GM12878 (cell line): ENCODE data around the gene CTH. TPM values are rescaled to one million over a fixed set of nuclear protein-coding genes. Genes with fewer than 3 reads are reported as not detected.

ENCODE experiments used
- ATAC-seq: fragments of 200-7000 bp; cut with Tn5 transposase; 3 replicates; pipeline ENCODE4 v1.9.1; 2020; ENCODE audit warnings: mild to moderate bottlenecking, moderate library complexity
- BruUV-seq: library from RNA; stranded (reverse); fragments of 400-500 nt; replicated peaks from 2 replicates; lab custom pipeline; 2021; lab: Mats Ljungman, UMichigan
- CTCF ChIA-PET: fragments of 300-600 bp; sonication (Branson Sonifier 250); formaldehyde crosslinking; extraction: SDS; loops from one replicate; lab custom pipeline; 2021; ENCODE audit warnings: inconsistent platforms; lab: Yijun Ruan, JAX
- POLR2A ChIA-PET: fragments of 350-600 bp; formaldehyde crosslinking; extraction: SDS; loops from one replicate; lab custom pipeline; 2021; ENCODE audit warnings: inconsistent platforms; lab: Charles Lee
- RAD21 ChIA-PET: fragments of 300-600 bp; sonication (Branson Sonifier 250); formaldehyde crosslinking; loops from one replicate; lab custom pipeline; 2023; ENCODE audit warnings: antibody characterized with exemption; ENCODE audit not compliant: unreplicated experiment; lab: Charles Lee
- SMC1A ChIA-PET: fragments of 300-600 bp; sonication (Branson Sonifier 250); formaldehyde crosslinking; loops from one replicate; lab custom pipeline; 2023; ENCODE audit not compliant: unreplicated experiment, uncharacterized antibody; lab: Charles Lee
- DNase-seq: peaks from one replicate; pipeline ENCODE4 v3.0.0-alpha.2; 2011; ENCODE audit warnings: low read depth, low spot score
- FAIRE-seq: peaks from 3 replicates; lab custom pipeline; 2011; peaks lifted over from hg19 to GRCh38; lab: Jason Lieb, UNC
- H2AFZ ChIP-seq: 2 replicates; pipeline ENCODE4 v1.6.0; 2011; ENCODE audit warnings: low read depth, low read length, control low read depth; ENCODE audit not compliant: control insufficient read depth
- H3K27ac ChIP-seq: 2 replicates; pipeline ENCODE4 v1.5.1; 2011; ENCODE audit warnings: control low read depth; ENCODE audit not compliant: control insufficient read depth, insufficient read depth
- H3K27me3 ChIP-seq, 2 experiments: replicated peaks in 1 of 2; 2 replicates each; pipeline versions ENCODE4 v1.6.0 to v1.6.1; 2011; ENCODE audit warnings: low read length in 1 of 2; ENCODE audit not compliant: control insufficient read depth in 2 of 2, insufficient read depth in 2 of 2
- H3K36me3 ChIP-seq, 2 experiments: 2 replicates each; pipeline ENCODE4 v1.5.1; 2011; ENCODE audit warnings: low read length in 1 of 2; ENCODE audit not compliant: control insufficient read depth in 2 of 2, insufficient read depth in 2 of 2
- H3K4me1 ChIP-seq: 2 replicates; pipeline ENCODE4 v1.6.1; 2011; ENCODE audit warnings: mild to moderate bottlenecking, low read length, moderate library complexity, mixed read lengths; ENCODE audit not compliant: control insufficient read depth, insufficient read depth
- H3K4me2 ChIP-seq: 2 replicates; pipeline ENCODE4 v1.6.0; 2011; ENCODE audit warnings: control low read depth; ENCODE audit not compliant: control insufficient read depth, insufficient read depth
- H3K4me3 ChIP-seq: fragments of 200-600 bp; sonication (generic); 2 replicates; pipeline ENCODE4 v1.5.1; 2016
- H3K79me2 ChIP-seq: 2 replicates; pipeline ENCODE4 v1.6.0; 2011; ENCODE audit warnings: low read length; ENCODE audit not compliant: control insufficient read depth, insufficient read depth
- H3K9ac ChIP-seq: 2 replicates; pipeline ENCODE4 v1.8.0; 2011; ENCODE audit warnings: low read length, control low read depth, mixed read lengths; ENCODE audit not compliant: control insufficient read depth, insufficient read depth
- H3K9me3 ChIP-seq: replicated peaks from 3 replicates; pipeline ENCODE4 v1.5.1; 2011; ENCODE audit warnings: mild to moderate bottlenecking, low read length; ENCODE audit not compliant: control insufficient read depth, insufficient read depth
- H4K20me1 ChIP-seq: 2 replicates; pipeline ENCODE4 v1.6.0; 2011; ENCODE audit not compliant: control insufficient read depth, insufficient read depth
- ATF3 ChIP-seq: IDR thresholded peaks from 2 replicates; pipeline ENCODE4 v1.6.1; 2011; ENCODE audit warnings: low read depth, mild to moderate bottlenecking, low read length, moderate library complexity, borderline replicate concordance; ENCODE audit errors: extremely low read depth
- FOXK2 ChIP-seq: fragments of 450-650 bp; IDR thresholded peaks from 2 replicates; pipeline ENCODE4 v1.6.1; 2017; ENCODE audit warnings: mild to moderate bottlenecking, moderate library complexity
- FOXM1 ChIP-seq: IDR thresholded peaks from 2 replicates; pipeline ENCODE4 v1.6.1; 2012; ENCODE audit warnings: low read depth, mild to moderate bottlenecking, inconsistent platforms, low read length, moderate library complexity
- HDAC2 ChIP-seq: fragments of 200-600 bp; sonication (generic); IDR thresholded peaks from 2 replicates; pipeline ENCODE4 v1.6.1; 2017
- HDGF ChIP-seq: fragments of 450-650 bp; IDR thresholded peaks from 2 replicates; pipeline ENCODE4 v1.6.1; 2016; ENCODE audit warnings: antibody characterized with exemption
- HSF1 ChIP-seq: fragments of 150-350 bp; IDR thresholded peaks from 2 replicates; pipeline ENCODE4 v1.6.1; 2014; ENCODE audit warnings: mild to moderate bottlenecking, low read depth, low read length
- IKZF1 ChIP-seq: fragments of 450-650 bp; conservative IDR thresholded peaks from 2 replicates; pipeline ENCODE4 v1.6.1; 2017; ENCODE audit warnings: antibody characterized with exemption, mild to moderate bottlenecking
- LARP7 ChIP-seq: fragments of 450-650 bp; IDR thresholded peaks from 2 replicates; pipeline ENCODE4 v1.6.1; 2017; ENCODE audit warnings: mild to moderate bottlenecking
- MEF2A ChIP-seq: IDR thresholded peaks from 2 replicates; pipeline ENCODE4 v1.6.1; 2011; ENCODE audit warnings: low read depth, mild to moderate bottlenecking, low read length, moderate library complexity; ENCODE audit not compliant: insufficient read depth
- MEF2B ChIP-seq: fragments of 450-650 bp; IDR thresholded peaks from 2 replicates; pipeline ENCODE4 v1.6.1; 2018; ENCODE audit warnings: mild to moderate bottlenecking, moderate library complexity; ENCODE audit not compliant: partially characterized antibody, poor library complexity, severe bottlenecking
- MTA3 ChIP-seq: IDR thresholded peaks from 2 replicates; pipeline ENCODE4 v1.6.1; 2012; ENCODE audit warnings: low read length, inconsistent platforms, borderline replicate concordance
- NFIC ChIP-seq: IDR thresholded peaks from 2 replicates; pipeline ENCODE4 v1.6.1; 2012; ENCODE audit warnings: low read depth, mild to moderate bottlenecking, inconsistent platforms, low read length, moderate library complexity
- NRF1 ChIP-seq: conservative IDR thresholded peaks from 2 replicates; pipeline ENCODE4 v1.6.1; 2011; ENCODE audit warnings: mild to moderate bottlenecking, low read depth, low read length, improper control_type of control experiment
- POLR2AphosphoS2 ChIP-seq: IDR thresholded peaks from 2 replicates; pipeline ENCODE4 v1.6.1; 2011; ENCODE audit warnings: low read depth, mild to moderate bottlenecking, low read length, improper control_type of control experiment, moderate library complexity
- POU2F2 ChIP-seq: IDR thresholded peaks from 3 replicates; pipeline ENCODE4 v1.6.1; 2011; ENCODE audit warnings: low read depth, mild to moderate bottlenecking, low read length, borderline replicate concordance
- RBBP5 ChIP-seq: fragments of 200-600 bp; sonication (generic); conservative IDR thresholded peaks from 2 replicates; pipeline ENCODE4 v1.6.1; 2016
- RELA ChIP-seq: fragments of 450-650 bp; IDR thresholded peaks from 2 replicates; pipeline ENCODE4 v1.8.0; 2014; ENCODE audit warnings: borderline replicate concordance; ENCODE audit not compliant: partially characterized antibody
- SREBF1 ChIP-seq: IDR thresholded peaks from 2 replicates; pipeline ENCODE4 v1.6.1; 2012; ENCODE audit warnings: mild to moderate bottlenecking, low read length
- ZNF592 ChIP-seq: fragments of 450-650 bp; IDR thresholded peaks from 2 replicates; pipeline ENCODE4 v1.6.1; 2017; ENCODE audit warnings: mild to moderate bottlenecking, moderate library complexity
- WGBS: methylation state at CpG from one replicate; pipeline ENCODE4 v1.1.6; 2016; ENCODE audit warnings: low lambda C conversion rate; ENCODE audit not compliant: insufficient replicate concordance, insufficient coverage; ENCODE audit errors: missing lambda C conversion rate; 5-methylcytosine and 5-hydroxymethylcytosine counted together
- in situ Hi-C: fragments of 300-500 bp; cut with MboI; formaldehyde crosslinking; loops from 9 replicates; pipeline ENCODE4 v1.14.3; 2018; ENCODE audit warnings: mixed read lengths
- intact Hi-C: fragments of 100-400 bp; cut with micrococcal nuclease; formaldehyde crosslinking; loops from one replicate; pipeline ENCODE4 v1.14.2; 2022; ENCODE audit not compliant: unreplicated experiment
- polyA plus RNA-seq, 11 experiments: library from polyadenylated mRNA; depleted of rRNA in 4 of 11; unstranded in 6 of 11; stranded (reverse) in 5 of 11; fragments of >200 nt; fragmentation: Nextera tagmentation in 4 of 11; fragmentation: Illumina TruSeq in 1 of 11; extraction: Ambion mirVana in 4 of 11; extraction: Trizol in 1 of 11; gene quantifications; 1 replicate in 1 of 11; 2 replicates in 10 of 11; pipeline versions ENCODE4 v1.2.1 to v1.2.3, GENCODE V29; 2011 to 2016; ENCODE audit warnings: inconsistent platforms in 2 of 11, missing spikeins in 2 of 11, low read depth in 1 of 11
- total RNA-seq, 4 experiments: library from RNA; depleted of rRNA in 3 of 4; stranded (reverse); fragments of >200 nt in 3 of 4; fragmentation: Illumina TruSeq in 1 of 4; extraction: Trizol in 1 of 4; gene quantifications; 2 replicates each; pipeline versions ENCODE4 v1.2.1 to v1.2.3, GENCODE V29; 2013 to 2021

Gene CTH
- total and polyA plus RNA-seq, 10 of the 15 experiments (the other 5 are each of a cell fraction or from before 2014, with no cell fraction given), result 6.3 to 17.5 (median 10.4) TPM

GRCh38 chr1:70383483-70383882 lies 27.6 kb upstream of the CTH start:
- in situ Hi-C loops, result no loop called here
- TF ChIP-seq HDAC2 (no peak), NRF1 (no peak), POLR2AphosphoS2 (no peak), MEF2A (no peak), ZNF592 (no peak), IKZF1 (no peak), HSF1 (no peak), SREBF1 (no peak), FOXM1 (no peak), RELA (no peak), NFIC (no peak), LARP7 (no peak), FOXK2 (no peak), HDGF (no peak), RBBP5 (no peak), ATF3 (no peak), MEF2B (no peak), POU2F2 (no peak), MTA3 (no peak)
- TF ChIP-seq, all 136 proteins: peak for 0
- RAD21 ChIA-PET, result no interaction called here
- Histone ChIP-seq H3K4me1 (no peaks in the 10 kb centered on the region), H3K4me2 (no peak overlapping the region), H2AFZ (no peak overlapping the region), H3K27me3 (no peaks in the 10 kb centered on the region), H4K20me1 (no peaks in the 10 kb centered on the region), H3K9ac (no peak overlapping the region), H3K36me3 (no peaks in the 10 kb centered on the region), H3K79me2 (no peaks in the 10 kb centered on the region), H3K9me3 (no peaks in the 10 kb centered on the region; the same call in 2 of the 3 replicates), H3K27ac (no peak overlapping the region), H3K4me3 (no peak overlapping the region)
- DNase-seq (no peak), FAIRE-seq (no peak), ATAC-seq (no peak)
- CTCF ChIA-PET, result interaction anchor here (0.9 to 1.2 kb wide), 2 partner anchors 18 to 94 kb away, joined by 3 to 5 read pairs; no protein-coding TSS in a partner anchor
- POLR2A ChIA-PET, result interaction anchor here (1.1 kb wide), 1 partner anchor 18 kb away, joined by 3 read pairs; no protein-coding TSS in a partner anchor
- SMC1A ChIA-PET, result interaction anchor here (0.7 to 1.7 kb wide), 5 partner anchors 13 to 31 kb away, joined by 3 to 5 read pairs (median 4); partner anchors contain the start of gene CTH
- BruUV-seq, result no TSS peak
- WGBS, result 94% methylated on average over 3 of the region's 3 CpGs
- intact Hi-C loops, result loop anchor here (2.0 kb wide), 1 partner anchor 19 kb away; no protein-coding TSS in a partner anchor
